Endothelial cell of umbilical vein (primary cell): ENCODE data around the gene DDX25. TPM values are rescaled to one million over a fixed set of nuclear protein-coding genes. Genes with fewer than 3 reads are reported as not detected.

Experiments used
- BruUV-seq: library from RNA; stranded (reverse); fragments of 400-500 nt; replicated peaks from 2 replicates; lab custom pipeline; 2021; lab: Mats Ljungman, UMichigan
- CTCF ChIA-PET: fragments of 300-600, 350-600 bp; sonication (Branson Sonifier 250); formaldehyde crosslinking; loops from one replicate; lab custom pipeline; 2021; ENCODE audit warnings: antibody characterized with exemption, inconsistent platforms; lab: Charles Lee
- POLR2A ChIA-PET: fragments of 300-600, 350-600 bp; sonication (Branson Sonifier 250); formaldehyde crosslinking; loops from one replicate; lab custom pipeline; 2021; ENCODE audit warnings: antibody characterized with exemption, inconsistent platforms; lab: Charles Lee
- DNase-seq: peaks from one replicate; pipeline ENCODE4 v3.0.0-alpha.2; 2011; ENCODE audit warnings: low read depth, low spot score
- FAIRE-seq: peaks from 2 replicates; lab custom pipeline; 2011; peaks lifted over from hg19 to GRCh38; lab: Jason Lieb, UNC
- H2AFZ ChIP-seq: 2 replicates; pipeline ENCODE4 v1.6.0; 2012; ENCODE audit warnings: low read depth, low read length, control low read depth, inconsistent platforms
- H3K27ac ChIP-seq: 2 replicates; pipeline ENCODE4 v1.5.1; 2011; ENCODE audit warnings: low read depth, mild to moderate bottlenecking, control low read depth, low read length, moderate library complexity; ENCODE audit not compliant: insufficient read depth
- H3K27me3 ChIP-seq, 2 experiments: 2 replicates each; pipeline versions ENCODE4 v1.6.0 to v1.6.1; 2011; ENCODE audit warnings: low read length in 2 of 2, mixed read lengths in 1 of 2; ENCODE audit not compliant: control insufficient read depth in 2 of 2, insufficient read depth in 2 of 2
- H3K36me3 ChIP-seq, 2 experiments: 2 replicates in 1 of 2; 3 replicates in 1 of 2; pipeline ENCODE4 v1.5.1; 2011; ENCODE audit warnings: low read length in 2 of 2, mild to moderate bottlenecking in 1 of 2, moderate library complexity in 1 of 2; ENCODE audit not compliant: control insufficient read depth in 2 of 2, insufficient read depth in 2 of 2; ENCODE audit errors: extremely low read depth in 1 of 2
- H3K4me1 ChIP-seq: 3 replicates; pipeline ENCODE4 v1.5.1; 2011; ENCODE audit warnings: mild to moderate bottlenecking, low read length; ENCODE audit not compliant: control insufficient read depth, insufficient read depth; ENCODE audit errors: extremely low read depth
- H3K4me2 ChIP-seq: 2 replicates; pipeline ENCODE4 v1.6.1; 2011; ENCODE audit warnings: low read length, control low read depth, mixed read lengths; ENCODE audit not compliant: insufficient read depth
- H3K4me3 ChIP-seq, 3 experiments: fragments of 200-600 bp in 1 of 3; sonication (generic), shearing (Covaris generic) in 1 of 3; replicated peaks in 1 of 3; 2 replicates each; pipeline ENCODE4 v1.5.1; 2011 to 2016; ENCODE audit warnings: control low read depth in 3 of 3, low read length in 3 of 3, mild to moderate bottlenecking in 2 of 3, inconsistent platforms in 1 of 3, low read depth in 1 of 3, moderate library complexity in 1 of 3; ENCODE audit not compliant: insufficient read depth in 1 of 3
- H3K79me2 ChIP-seq: 2 replicates; pipeline ENCODE4 v1.6.0; 2012; ENCODE audit warnings: low read length, inconsistent platforms; ENCODE audit not compliant: control insufficient read depth, insufficient read depth
- H3K9ac ChIP-seq: replicated peaks from 2 replicates; pipeline ENCODE3; 2011; ENCODE audit warnings: low read length, control low read depth; ENCODE audit not compliant: insufficient read depth; ENCODE audit errors: extremely low read depth
- H3K9me1 ChIP-seq: replicated peaks from 3 replicates; pipeline ENCODE4 v1.6.0; 2011; ENCODE audit warnings: mild to moderate bottlenecking, low read length; ENCODE audit not compliant: control insufficient read depth, insufficient read depth; ENCODE audit errors: extremely low read depth
- H3K9me3 ChIP-seq: replicated peaks from 2 replicates; pipeline ENCODE4 v1.5.1; 2012; ENCODE audit warnings: low read length, inconsistent platforms; ENCODE audit not compliant: control insufficient read depth, insufficient read depth
- H4K20me1 ChIP-seq: replicated peaks from 2 replicates; pipeline ENCODE3; 2011; ENCODE audit warnings: mild to moderate bottlenecking, low read length; ENCODE audit not compliant: control insufficient read depth, insufficient read depth; ENCODE audit errors: extremely low read depth
- CTCF ChIP-seq, 2 donors: IDR thresholded peaks; 1 replicate in 1 of 2; 2 replicates in 1 of 2; pipeline ENCODE4 v1.5.1; 2011; ENCODE audit warnings: low read length in 2 of 2, mild to moderate bottlenecking in 2 of 2, moderate library complexity in 2 of 2, control low read depth in 1 of 2, inconsistent platforms in 1 of 2, low read depth in 1 of 2; ENCODE audit not compliant: insufficient read depth in 1 of 2; ENCODE audit errors: extremely low read depth in 1 of 2
- EZH2 ChIP-seq: IDR thresholded peaks from 2 replicates; pipeline ENCODE4 v1.6.1; 2012; ENCODE audit warnings: borderline replicate concordance, low read depth, mild to moderate bottlenecking, moderate library complexity, low read length, inconsistent platforms; ENCODE audit not compliant: severe bottlenecking
- FOS ChIP-seq: IDR thresholded peaks from 2 replicates; pipeline ENCODE4 v1.6.1; 2011; ENCODE audit warnings: mild to moderate bottlenecking, low read length, moderate library complexity, borderline replicate concordance; ENCODE audit not compliant: insufficient read depth
- GATA2 ChIP-seq: IDR thresholded peaks from 2 replicates; pipeline ENCODE4 v1.7.0; 2011; ENCODE audit warnings: low read depth, mild to moderate bottlenecking, moderate library complexity, mixed read lengths, low read length; ENCODE audit not compliant: insufficient read length, insufficient read depth
- JUN ChIP-seq: IDR thresholded peaks from 2 replicates; pipeline ENCODE4 v1.6.1; 2011; ENCODE audit warnings: borderline replicate concordance, low read depth; ENCODE audit not compliant: insufficient read length, insufficient read depth
- MAX ChIP-seq: IDR thresholded peaks from 2 replicates; pipeline ENCODE4 v1.6.1; 2011; ENCODE audit not compliant: insufficient read depth, insufficient read length
- MYC ChIP-seq: IDR thresholded peaks from one replicate; pipeline ENCODE4 v1.6.1; 2011; ENCODE audit warnings: mild to moderate bottlenecking, low read depth, low read length
- POLR2A ChIP-seq: IDR thresholded peaks from 2 replicates; pipeline ENCODE4 v1.6.1; 2012; ENCODE audit warnings: low read depth, mild to moderate bottlenecking, control low read depth, low read length
- POLR2AphosphoS5 ChIP-seq: IDR thresholded peaks from 2 replicates; pipeline ENCODE4 v1.6.1; 2012; ENCODE audit warnings: low read depth, mild to moderate bottlenecking, control low read depth, low read length, moderate library complexity; ENCODE audit not compliant: insufficient read depth
- dilution Hi-C: fragments of 300-500 bp; cut with MboI; formaldehyde crosslinking; loops from one replicate; pipeline ENCODE4 v1.15.0; 2019; ENCODE audit warnings: low sequenced_read_pairs; ENCODE audit not compliant: extremely low pct_ligation_motif_present
- intact Hi-C: fragments of 100-400 bp; cut with micrococcal nuclease; formaldehyde crosslinking; loops from one replicate; pipeline ENCODE4 v1.10.0; 2022
- polyA plus RNA-seq, 4 experiments: library from polyadenylated mRNA; depleted of rRNA in 3 of 4; stranded (reverse) in 3 of 4; unstranded in 1 of 4; fragments of >200 nt; gene quantifications; 2 replicates each; pipeline versions ENCODE4 v1.2.1 to v1.2.3, GENCODE V29; 2011 to 2012; ENCODE audit warnings: missing spikeins in 1 of 4
- total RNA-seq: library from RNA; stranded (reverse); gene quantifications from 2 replicates; pipeline ENCODE4 v1.2.3, GENCODE V29; 2021

The DDX25 gene
- total and polyA plus RNA-seq, 2 donors (not counting 3 experiments of a cell fraction or from before 2014, with no cell fraction given) = not detected

GRCh38 chr11:125935618-125936199 is 31.4 kb downstream of the DDX25 start:
- dilution Hi-C loops = no loop called here
- CTCF ChIA-PET = interaction anchor here (0.9 to 10.5 kb wide), 3 partner anchors 14 to 257 kb away, joined by 3 to 147 read pairs (median 3); no protein-coding TSS in a partner anchor

More at GRCh38 chr11:125935618-125936199, 31.4 kb downstream of the DDX25 start:
- Histone ChIP-seq H3K4me2 (no peak overlapping the region), H3K9me3 (no peaks in the 10 kb centered on the region), H4K20me1 (no peaks in the 10 kb centered on the region), H3K4me3 (no peak overlapping the region), H2AFZ (no peak overlapping the region), H3K4me1 (no peaks in the 10 kb centered on the region), H3K79me2 (no peaks in the 10 kb centered on the region), H3K27ac (no peak overlapping the region), H3K36me3 (no peaks in the 10 kb centered on the region), H3K9ac (no peak overlapping the region), H3K9me1 (no peaks in the 10 kb centered on the region), H3K27me3 (peaks cover 0 to 2% of the 10 kb centered on the region in 2 experiments)
- POLR2A ChIA-PET = no interaction called here
- DNase-seq = no peak
- no peak for TF ChIP-seq CTCF (IDR thresholded peaks at IDR 0.05; ENCODE audit: extremely low read depth in 1 of 2, insufficient read depth in 1 of 2, low read depth in 1 of 2, low read length in 2 of 2)
- TF ChIP-seq FOS = no peak
- TF ChIP-seq GATA2 = no peak
- TF ChIP-seq POLR2A = no peak
- TF ChIP-seq JUN = no peak
- TF ChIP-seq MYC = no peak
- TF ChIP-seq EZH2 = no peak
- no peak for TF ChIP-seq POLR2AphosphoS5
- no peak for TF ChIP-seq MAX
- no TSS peak for BruUV-seq
- intact Hi-C loops = no loop called here
- no peak for FAIRE-seq
